Neural progenitor cell (in vitro differentiated cells): ENCODE data around the gene CDH23. TPM values are rescaled to one million over a fixed set of nuclear protein-coding genes. Genes with fewer than 3 reads are reported as not detected.

ENCODE experiments used
- DNase-seq: peaks from one replicate; pipeline ENCODE4 v3.0.0-alpha.2; 2016; ENCODE audit warnings: low spot score
- H2AFZ ChIP-seq: fragments of 200-600 bp; sonication (generic); replicated peaks from 2 replicates; pipeline ENCODE4 v1.6.1; 2016; ENCODE audit warnings: antibody characterized with exemption
- H3F3A ChIP-seq: fragments of 200-600 bp; sonication (generic); 2 replicates; pipeline ENCODE4 v1.6.1; 2016; ENCODE audit warnings: antibody characterized with exemption, low read depth
- H3K27ac ChIP-seq: fragments of 200-600 bp; sonication (generic); 2 replicates; pipeline ENCODE4 v1.5.1; 2016; ENCODE audit warnings: mild to moderate bottlenecking
- H3K27me3 ChIP-seq: fragments of 200-600 bp; sonication (generic); 2 replicates; pipeline ENCODE4 v1.6.1; 2016; ENCODE audit warnings: mild to moderate bottlenecking, moderate library complexity
- H3K36me3 ChIP-seq: fragments of 200-600 bp; sonication (generic); 2 replicates; pipeline ENCODE4 v1.5.1; 2016
- H3K4me1 ChIP-seq: fragments of 200-600 bp; sonication (generic); 2 replicates; pipeline ENCODE4 v1.6.1; 2016; ENCODE audit warnings: mixed run types
- H3K4me2 ChIP-seq: fragments of 200-600 bp; sonication (generic); 2 replicates; pipeline ENCODE4 v1.6.1; 2016
- H3K4me3 ChIP-seq: fragments of 200-600 bp; sonication (generic); 2 replicates; pipeline ENCODE4 v1.5.1; 2016
- H3K79me2 ChIP-seq: fragments of 200-600 bp; sonication (generic); 2 replicates; pipeline ENCODE4 v1.6.1; 2016; ENCODE audit warnings: low read depth
- H3K9ac ChIP-seq: fragments of 200-600 bp; sonication (generic); 2 replicates; pipeline ENCODE4 v1.6.1; 2016
- H3K9me3 ChIP-seq: fragments of 200-600 bp; sonication (generic); 2 replicates; pipeline ENCODE4 v1.5.1; 2016; ENCODE audit warnings: low read depth
- H4K20me1 ChIP-seq: fragments of 200-600 bp; sonication (generic); 2 replicates; pipeline ENCODE4 v1.6.1; 2016; ENCODE audit warnings: low read depth
- H3K27ac Mint-ChIP-seq: 3 replicates; pipeline ENCODE4 v1.8.0; 2021; ENCODE audit warnings: mixed read lengths
- H3K27me3 Mint-ChIP-seq: 2 replicates; pipeline ENCODE4 v1.8.0; 2022; ENCODE audit warnings: low read depth, mild to moderate bottlenecking, inconsistent platforms, moderate library complexity, mixed read lengths; ENCODE audit not compliant: insufficient read depth
- H3K36me3 Mint-ChIP-seq: 3 replicates; pipeline ENCODE4 v1.8.0; 2021; ENCODE audit warnings: mixed read lengths
- H3K4me1 Mint-ChIP-seq: 3 replicates; pipeline ENCODE4 v1.8.0; 2021; ENCODE audit warnings: mixed read lengths
- H3K4me3 Mint-ChIP-seq: 3 replicates; pipeline ENCODE4 v1.8.0; 2021; ENCODE audit warnings: mild to moderate bottlenecking, moderate library complexity, mixed read lengths
- H3K9me3 Mint-ChIP-seq: 3 replicates; pipeline ENCODE4 v1.8.0; 2020; ENCODE audit warnings: mixed read lengths
- CTCF ChIP-seq: fragments of 200-600 bp; sonication (generic); IDR thresholded peaks from 2 replicates; pipeline ENCODE4 v1.5.1; 2017; ENCODE audit warnings: antibody characterized with exemption, mild to moderate bottlenecking
- EZH2 ChIP-seq: fragments of 200-600 bp; sonication (generic); IDR thresholded peaks from 2 replicates; pipeline ENCODE4 v1.6.1; 2017; ENCODE audit warnings: antibody characterized with exemption, mild to moderate bottlenecking, moderate library complexity
- EZH2phosphoT487 ChIP-seq: fragments of 200-600 bp; sonication (generic); IDR thresholded peaks from 2 replicates; pipeline ENCODE4 v1.6.1; 2017; ENCODE audit warnings: antibody characterized with exemption
- total RNA-seq: library from RNA; depleted of rRNA; stranded (reverse); fragments of >200 nt; gene quantifications from 2 replicates; pipeline ENCODE4 v1.2.3, GENCODE V29; 2015; ENCODE audit warnings: low replicate concordance

CDH23 gene
- total RNA-seq, 1 donor from 2014 or later, result 5.9 TPM

GRCh38 chr10:71840177-71840957 is 443.6 kb downstream of the CDH23 start:
- Histone ChIP-seq H2AFZ (no peak overlapping the region), H3F3A (peaks cover 23% of the 10 kb centered on the region), H3K4me3 (peak overlapping the region; percentile 37), H3K27ac (peak overlapping the region; percentile 85), H4K20me1 (peaks cover 84% of the 10 kb centered on the region), H3K4me2 (peak overlapping the region; percentile 75), H3K4me1 (peaks cover 66% of the 10 kb centered on the region), H3K9ac (no peak overlapping the region), H3K79me2 (peaks cover 97% of the 10 kb centered on the region), H3K27me3 (no peaks in the 10 kb centered on the region), H3K36me3 (no peaks in the 10 kb centered on the region), H3K9me3 (no peaks in the 10 kb centered on the region)
- Mint-ChIP-seq H3K36me3 (peaks cover 9% of the 10 kb centered on the region), H3K4me1 (peaks cover 84% of the 10 kb centered on the region), H3K9me3 (no peaks in the 10 kb centered on the region), H3K4me3 (peak overlapping the region; percentile 73), H3K27me3 (no peaks in the 10 kb centered on the region), H3K27ac (peak overlapping the region; percentile 99)
- TF ChIP-seq EZH2, result no peak
- no peak for TF ChIP-seq EZH2phosphoT487
- TF ChIP-seq CTCF, result no peak
- peak; percentile 98 for DNase-seq

DNA sequence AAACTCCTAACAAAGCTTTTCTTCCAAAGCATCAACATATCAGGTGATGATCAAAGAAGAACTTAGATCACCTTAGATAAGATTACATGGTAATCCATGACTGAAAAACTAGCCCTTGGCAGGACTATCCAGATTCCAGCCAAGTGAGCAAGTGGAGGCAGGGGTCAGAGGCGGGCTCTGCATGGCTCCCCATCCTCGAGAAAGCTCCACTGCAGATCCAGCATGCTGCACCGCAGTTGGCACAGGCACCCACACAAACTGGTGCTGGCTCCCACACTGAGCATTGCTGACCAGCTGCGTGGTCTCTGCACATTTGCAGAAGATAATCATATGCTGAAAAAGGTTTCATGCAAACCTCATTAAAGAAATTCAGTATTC is 444.2 kb downstream of the CDH23 start:
- Histone ChIP-seq H3K9me3 (no peaks in the 10 kb centered on the region), H3K4me2 (peak overlapping the region; percentile 75), H3K36me3 (no peaks in the 10 kb centered on the region), H3K9ac (no peak overlapping the region), H2AFZ (no peak overlapping the region), H4K20me1 (peaks cover 84% of the 10 kb centered on the region), H3F3A (peaks cover 27% of the 10 kb centered on the region), H3K79me2 (peaks cover 97% of the 10 kb centered on the region), H3K27ac (peak overlapping the region; percentile 85), H3K27me3 (no peaks in the 10 kb centered on the region), H3K4me3 (peak overlapping the region; percentile 37), H3K4me1 (peaks cover 63% of the 10 kb centered on the region)
- Mint-ChIP-seq H3K27ac (peak overlapping the region; percentile 99), H3K4me3 (peak overlapping the region; percentile 73), H3K27me3 (no peaks in the 10 kb centered on the region), H3K4me1 (peaks cover 79% of the 10 kb centered on the region), H3K9me3 (no peaks in the 10 kb centered on the region), H3K36me3 (peaks cover 14% of the 10 kb centered on the region)
- no peak for DNase-seq
- TF ChIP-seq EZH2 (no peak), CTCF (no peak), EZH2phosphoT487 (no peak)

GRCh38 chr10:71842422-71842821 is 445.7 kb downstream of the CDH23 start:
- H2AFZ ChIP-seq, result no peak overlapping the region
- no peak for TF ChIP-seq CTCF
- no peak for TF ChIP-seq EZH2phosphoT487
- TF ChIP-seq EZH2, result no peak
- peaks cover 28% of the 10 kb centered on the region for H3F3A ChIP-seq
- H3K79me2 ChIP-seq, result peaks cover 97% of the 10 kb centered on the region
- no peaks in the 10 kb centered on the region for H3K27me3 ChIP-seq
- H3K4me3 Mint-ChIP-seq, result no peak overlapping the region
- H3K9ac ChIP-seq, result no peak overlapping the region
- no peak overlapping the region for H3K4me3 ChIP-seq
- no peaks in the 10 kb centered on the region for H3K9me3 Mint-ChIP-seq
- peak overlapping the region; percentile 51 for H3K27ac Mint-ChIP-seq
- H3K4me1 ChIP-seq, result peaks cover 48% of the 10 kb centered on the region
- no peak for DNase-seq
- peaks cover 84% of the 10 kb centered on the region for H4K20me1 ChIP-seq
- H3K4me2 ChIP-seq, result no peak overlapping the region
- H3K36me3 ChIP-seq, result no peaks in the 10 kb centered on the region
- H3K9me3 ChIP-seq, result no peaks in the 10 kb centered on the region
- no peaks in the 10 kb centered on the region for H3K27me3 Mint-ChIP-seq
- H3K4me1 Mint-ChIP-seq, result peaks cover 70% of the 10 kb centered on the region
- no peak overlapping the region for H3K27ac ChIP-seq
- H3K36me3 Mint-ChIP-seq, result peaks cover 14% of the 10 kb centered on the region
